Measurements from ENCODE around the gene NDUFB4. TPM values are rescaled to one million over a fixed set of nuclear protein-coding genes. Genes with fewer than 3 reads are reported as not detected.
A peak's percentile ranks its signal among the peaks of the same experiment; 100 is the strongest.

NDUFB4 gene
- total and polyA plus RNA-seq, 3 donors from 2014 or later = 113 to 279 (median 117) TPM

DNA sequence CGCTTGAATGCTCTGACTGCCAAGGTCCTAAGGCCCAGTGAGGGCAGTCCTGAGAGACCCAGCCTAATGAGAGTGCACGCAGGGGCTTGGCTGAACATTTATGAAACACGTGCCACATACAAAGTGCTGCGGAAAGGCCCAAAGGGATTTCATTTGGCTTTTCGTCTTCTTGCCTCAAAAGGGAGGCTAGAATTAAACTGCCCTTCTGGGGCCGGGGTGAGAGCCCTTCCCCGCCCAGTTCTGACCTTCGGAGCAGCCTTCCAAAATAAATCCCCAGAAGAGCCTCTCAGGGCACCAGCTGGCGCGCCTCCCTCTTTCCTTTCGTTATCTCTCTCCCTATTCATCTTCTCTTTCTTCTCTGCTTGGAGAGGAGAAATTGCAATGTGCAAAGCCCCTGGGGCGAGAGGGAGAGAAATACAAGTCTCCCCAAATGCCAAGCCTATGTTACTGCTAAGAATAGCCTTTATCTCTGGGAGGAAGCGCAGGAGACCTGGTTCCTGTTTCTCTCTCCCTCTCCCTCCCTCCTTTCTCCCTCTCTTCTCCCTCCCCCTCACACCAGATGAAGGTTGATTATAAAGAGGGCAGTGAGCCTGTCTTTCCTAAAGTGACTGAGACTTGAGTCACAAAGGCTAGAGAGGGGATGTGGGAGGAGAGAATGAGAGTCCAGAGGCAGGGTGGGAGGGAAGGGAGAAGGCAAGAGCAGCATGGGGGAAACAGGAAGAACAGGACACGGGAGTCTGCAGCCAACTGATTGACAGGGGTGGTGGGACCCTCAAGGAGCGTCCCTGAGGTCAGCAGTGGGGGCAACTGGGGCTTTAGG lies 36.7 kb upstream of the NDUFB4 start:
- H3K4me3 ChIP-seq = peak overlapping the region; percentile 39 to 62
- H3K27ac ChIP-seq = peak overlapping the region; percentile 75 to 89
- no peak for TF ChIP-seq POLR2A (IDR thresholded peaks at IDR 0.05)
- TF ChIP-seq, protein P1, sequence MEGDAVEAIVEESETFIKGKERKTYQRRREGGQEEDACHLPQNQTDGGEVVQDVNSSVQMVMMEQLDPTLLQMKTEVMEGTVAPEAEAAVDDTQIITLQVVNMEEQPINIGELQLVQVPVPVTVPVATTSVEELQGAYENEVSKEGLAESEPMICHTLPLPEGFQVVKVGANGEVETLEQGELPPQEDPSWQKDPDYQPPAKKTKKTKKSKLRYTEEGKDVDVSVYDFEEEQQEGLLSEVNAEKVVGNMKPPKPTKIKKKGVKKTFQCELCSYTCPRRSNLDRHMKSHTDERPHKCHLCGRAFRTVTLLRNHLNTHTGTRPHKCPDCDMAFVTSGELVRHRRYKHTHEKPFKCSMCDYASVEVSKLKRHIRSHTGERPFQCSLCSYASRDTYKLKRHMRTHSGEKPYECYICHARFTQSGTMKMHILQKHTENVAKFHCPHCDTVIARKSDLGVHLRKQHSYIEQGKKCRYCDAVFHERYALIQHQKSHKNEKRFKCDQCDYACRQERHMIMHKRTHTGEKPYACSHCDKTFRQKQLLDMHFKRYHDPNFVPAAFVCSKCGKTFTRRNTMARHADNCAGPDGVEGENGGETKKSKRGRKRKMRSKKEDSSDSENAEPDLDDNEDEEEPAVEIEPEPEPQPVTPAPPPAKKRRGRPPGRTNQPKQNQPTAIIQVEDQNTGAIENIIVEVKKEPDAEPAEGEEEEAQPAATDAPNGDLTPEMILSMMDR (IDR thresholded peaks at IDR 0.05) = peak in 1 of 3 experiments; percentile 45
- peak; percentile 61 for DNase-seq
- no peaks in the 10 kb centered on the region for H3K27me3 ChIP-seq
- intact Hi-C loops (cut with DNase I; ENCODE audit: low total_unique reads) = loop anchor here (5.0 to 10.0 kb wide), 3 partner anchors 137 to 315 kb away; no protein-coding TSS in a partner anchor
- H3K9me3 ChIP-seq = no peaks in the 10 kb centered on the region
- peaks cover 53% of the 10 kb centered on the region for H3K4me1 ChIP-seq
- WGBS, 2 donors = 5% methylated on average over 15 of the region's 15 CpGs
- H3K36me3 ChIP-seq (ENCODE audit: low read depth, missing control alignments) = no peaks in the 10 kb centered on the region

DNA sequence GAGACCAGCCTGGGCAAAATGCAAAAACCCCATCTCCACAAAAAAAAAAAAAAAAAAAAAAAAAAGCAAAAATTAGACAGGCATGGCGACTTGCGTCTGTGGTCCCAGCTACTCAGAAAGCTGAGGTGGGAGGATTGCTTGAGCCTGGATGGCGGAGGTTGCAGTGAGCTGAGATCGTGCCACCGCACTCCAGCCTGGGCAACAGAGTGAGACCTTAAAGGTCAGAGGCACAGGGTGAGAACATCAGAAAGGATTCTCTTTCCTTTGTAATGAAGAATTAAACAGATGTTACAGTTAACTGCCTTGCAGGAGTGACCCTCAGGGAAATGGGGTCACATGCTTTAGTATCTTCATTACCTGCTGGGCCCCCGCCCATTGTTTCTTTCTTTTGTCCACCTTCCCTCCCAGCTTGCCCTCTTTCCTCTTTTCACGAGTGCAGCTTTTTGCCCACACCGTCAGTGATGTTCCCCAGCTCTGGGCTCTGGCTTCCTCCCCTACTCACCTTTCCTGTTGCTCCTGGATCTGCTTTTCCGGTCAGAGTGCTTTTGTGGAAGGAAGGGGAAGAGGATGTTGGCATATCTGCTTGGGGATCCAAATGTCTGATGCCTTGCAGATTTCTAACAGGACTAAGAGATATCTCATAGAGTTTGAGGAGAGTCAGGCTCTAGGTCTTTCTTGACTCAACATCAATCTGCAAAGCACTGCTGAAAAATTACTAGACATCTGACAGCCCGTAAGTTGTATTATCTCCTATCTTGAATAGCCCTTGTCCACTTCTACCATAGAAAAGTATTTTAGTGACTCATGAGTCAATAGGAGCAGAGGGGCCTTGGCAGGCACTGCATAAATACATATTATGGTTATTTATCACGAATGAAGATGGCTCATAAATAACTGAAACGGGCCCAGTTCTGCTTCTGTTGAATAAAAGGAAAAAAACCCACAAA lies 35.6 kb upstream of the NDUFB4 start:
- no peak for DNase-seq
- Histone ChIP-seq H3K27me3 (no peaks in the 10 kb centered on the region), H3K4me1 (peaks cover 44% of the 10 kb centered on the region), H3K4me3 (no peak overlapping the region), H3K27ac (peak overlapping the region in 1 of 2 donors; percentile 89), H3K9me3 (no peaks in the 10 kb centered on the region), H3K36me3 (ENCODE audit: low read depth, missing control alignments) (no peaks in the 10 kb centered on the region)
- intact Hi-C loops (cut with DNase I; ENCODE audit: low total_unique reads) = loop anchor here (5.0 kb wide), 1 partner anchor 232 kb away; no protein-coding TSS in a partner anchor
- TF ChIP-seq, protein P1 (IDR thresholded peaks at IDR 0.05) = no peak
- TF ChIP-seq POLR2A (IDR thresholded peaks at IDR 0.05) = no peak
- WGBS, 2 donors = 56 to 61% methylated on average over 12 of the region's 12 CpGs

DNA sequence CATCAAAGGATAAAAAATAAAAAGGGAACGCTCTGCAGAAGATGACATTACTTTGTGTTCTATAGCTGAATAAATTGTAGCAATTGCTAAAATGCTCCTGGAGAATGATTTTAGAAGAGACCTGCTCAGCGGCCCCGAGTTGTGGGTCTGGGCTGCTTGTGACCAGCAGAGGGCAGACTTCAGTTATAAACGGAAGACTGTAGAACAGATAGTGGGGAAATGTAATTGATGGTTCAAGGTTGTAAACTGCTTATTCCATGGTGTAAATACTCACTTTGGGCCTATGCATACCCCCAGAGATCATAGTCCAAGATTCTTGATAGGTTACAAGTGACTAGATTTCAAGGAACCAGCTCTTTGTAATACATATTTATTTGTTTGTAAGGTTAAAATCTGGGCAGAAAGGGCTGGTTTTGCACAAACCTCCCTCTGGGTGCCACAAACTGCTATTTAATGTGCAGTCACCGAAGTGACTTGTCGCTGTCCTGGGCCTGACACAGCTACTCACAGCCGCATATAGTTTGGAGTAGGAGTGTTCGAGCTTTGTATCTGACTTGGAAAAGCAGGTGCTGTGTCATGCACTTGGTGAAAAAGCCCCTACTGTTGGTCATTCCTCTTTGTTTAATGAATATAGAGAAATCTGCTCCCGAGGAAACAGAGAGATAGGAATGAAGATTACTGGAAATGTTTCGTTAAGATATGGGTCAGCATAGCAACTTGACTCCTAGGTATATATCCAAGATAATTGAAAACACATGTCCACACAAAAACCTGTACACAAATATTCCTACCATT lies 34.7 kb upstream of the NDUFB4 start:
- TF ChIP-seq, protein P1 (IDR thresholded peaks at IDR 0.05) = peak; percentile 78 to 84 (median 78)
- no peak for TF ChIP-seq POLR2A (IDR thresholded peaks at IDR 0.05)
- DNase-seq = peak; percentile 89
- Histone ChIP-seq H3K4me1 (peaks cover 36% of the 10 kb centered on the region), H3K36me3 (ENCODE audit: low read depth, missing control alignments) (no peaks in the 10 kb centered on the region), H3K27ac (peak overlapping the region in 1 of 2 donors; percentile 9), H3K4me3 (no peak overlapping the region), H3K9me3 (no peaks in the 10 kb centered on the region), H3K27me3 (no peaks in the 10 kb centered on the region)
- intact Hi-C loops (cut with DNase I; ENCODE audit: low total_unique reads) = loop anchor here (5.0 kb wide), 1 partner anchor 231 kb away; no protein-coding TSS in a partner anchor
- 28 to 29% methylated on average over 10 of the region's 10 CpGs for WGBS, 2 donors

DNA sequence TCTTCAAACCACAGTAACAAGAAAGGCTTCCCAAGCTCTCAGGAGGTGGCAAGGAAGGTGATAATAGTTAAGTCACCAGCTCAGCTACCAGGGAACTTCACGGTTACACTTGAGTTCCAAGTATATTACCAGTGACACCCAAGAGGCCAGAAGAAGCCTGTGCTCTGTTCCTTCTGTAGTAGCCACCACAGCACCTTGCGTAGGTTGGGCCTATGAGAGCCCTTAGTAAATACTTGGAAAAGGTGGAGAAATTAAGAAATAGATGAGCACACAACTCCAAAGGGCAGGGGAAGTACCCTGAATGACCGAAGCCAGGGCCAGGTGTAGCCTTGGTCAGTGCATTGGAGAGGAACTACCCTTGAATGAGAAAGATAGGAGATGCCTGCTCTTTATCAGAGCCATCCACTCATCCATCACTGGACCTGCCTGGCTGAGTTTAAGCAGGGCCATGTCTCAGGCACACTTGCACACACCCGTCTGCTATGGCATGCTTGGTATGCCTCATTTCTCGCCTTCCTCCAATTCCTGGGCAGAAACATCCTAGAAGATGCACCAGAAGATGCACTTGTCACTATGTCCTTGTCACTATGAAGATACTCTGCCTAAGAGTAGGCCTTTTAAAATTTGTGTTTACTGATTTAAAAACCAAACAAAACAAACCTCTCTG lies 32.6 kb upstream of the NDUFB4 start:
- DNase-seq = no peak
- intact Hi-C loops (cut with DNase I; ENCODE audit: low total_unique reads) = loop anchor here (5.0 kb wide), 1 partner anchor 229 kb away; no protein-coding TSS in a partner anchor
- H3K4me1 ChIP-seq = peaks cover 25% of the 10 kb centered on the region

More for the DNA sequence above, 32.6 kb upstream of the NDUFB4 start:
- WGBS, 2 donors = 87% methylated on average over 5 of the region's 5 CpGs
- H3K27me3 ChIP-seq = no peaks in the 10 kb centered on the region
- TF ChIP-seq, protein P1 (IDR thresholded peaks at IDR 0.05) = no peak
- no peak for TF ChIP-seq POLR2A (IDR thresholded peaks at IDR 0.05)
- H3K4me3 ChIP-seq = no peak overlapping the region
- H3K9me3 ChIP-seq = no peaks in the 10 kb centered on the region
- H3K27ac ChIP-seq = no peak overlapping the region
- no peaks in the 10 kb centered on the region for H3K36me3 ChIP-seq (ENCODE audit: low read depth, missing control alignments)
